ENCODE data around the gene SFTPD. TPM values are rescaled to one million over a fixed set of nuclear protein-coding genes. Genes with fewer than 3 reads are reported as not detected.
"Not testable (repeated sequence)": the region's sequence is repeated elsewhere in the genome, so short reads cannot be mapped to it uniquely, and the experiment has no call there.

Gene SFTPD
- total RNA-seq, 1 experiment from 2014 or later: not detected

DNA sequence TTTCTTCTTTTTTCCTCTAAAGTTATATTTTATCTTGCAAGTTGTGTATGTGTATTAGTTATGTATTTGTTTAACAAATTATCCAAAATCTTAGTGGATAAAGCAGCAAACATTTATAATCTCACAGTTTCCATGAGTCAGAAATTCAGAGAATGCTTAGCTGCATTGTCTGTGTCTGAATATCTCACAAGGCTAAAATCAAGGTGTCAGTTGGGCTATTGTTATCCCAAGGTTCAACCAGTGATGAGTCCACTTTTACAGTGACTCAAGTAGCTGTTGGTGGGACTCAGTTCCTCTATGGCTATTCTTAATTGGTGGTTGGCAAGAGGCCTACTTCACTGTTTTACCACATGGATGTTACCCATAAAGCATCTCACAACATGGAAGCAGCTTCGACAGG is 47.3 kb downstream of the SFTPD start:
- DNase-seq (ENCODE audit: low read depth, low spot score); in situ Hi-C loops (cut with HindIII; ENCODE audit: low pct_unique_long_range_greater_than_20kb, low sequenced_read_pairs): not testable (repeated sequence)

DNA sequence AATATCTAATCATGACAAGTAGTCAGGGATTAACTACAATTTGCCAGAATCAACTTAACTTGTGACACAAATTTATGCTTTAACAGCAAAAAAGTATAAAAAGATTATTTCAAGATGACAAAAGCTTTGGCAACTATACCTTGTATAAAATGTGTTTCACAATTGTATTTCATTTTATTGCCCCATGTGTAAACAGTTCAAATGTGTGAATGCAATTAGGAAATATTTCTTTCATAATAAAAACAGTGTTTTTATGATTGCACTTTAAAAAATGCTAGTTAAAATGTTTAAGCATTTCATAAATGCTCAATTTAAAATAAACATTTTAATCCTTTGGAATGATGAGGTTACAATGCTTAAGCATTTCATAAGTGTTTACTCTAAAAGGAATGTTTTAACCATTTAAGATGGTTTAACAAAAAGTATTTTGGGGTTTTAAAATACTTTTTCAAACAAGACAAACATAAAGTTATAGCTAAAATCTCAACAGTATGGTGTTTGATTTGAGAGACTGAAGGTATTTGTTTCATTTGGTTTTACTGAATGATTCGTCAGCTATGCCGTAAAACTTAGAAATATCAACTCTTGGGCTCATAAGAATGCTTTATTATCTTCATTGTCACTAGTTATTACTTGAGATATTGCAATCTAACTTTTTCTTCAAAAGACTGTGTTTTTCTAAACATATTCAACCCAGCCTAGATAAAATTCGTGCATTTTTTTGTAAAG is 50.1 kb downstream of the SFTPD start:
- in situ Hi-C loops (cut with HindIII; ENCODE audit: low pct_unique_long_range_greater_than_20kb, low sequenced_read_pairs): no loop called here
- DNase-seq (ENCODE audit: low read depth, low spot score): no peak

- DNase-seq (ENCODE audit: low read depth, low spot score); in situ Hi-C loops (cut with HindIII; ENCODE audit: low pct_unique_long_range_greater_than_20kb, low sequenced_read_pairs): not testable (repeated sequence)
Observed at GRCh38 chr10:79892896-79893295, 56.0 kb downstream of the SFTPD start.

- no peak for DNase-seq (ENCODE audit: low read depth, low spot score)
- in situ Hi-C loops (cut with HindIII; ENCODE audit: low pct_unique_long_range_greater_than_20kb, low sequenced_read_pairs): no loop called here
Observed at GRCh38 chr10:79890469-79890868, 58.4 kb downstream of the SFTPD start.

DNA sequence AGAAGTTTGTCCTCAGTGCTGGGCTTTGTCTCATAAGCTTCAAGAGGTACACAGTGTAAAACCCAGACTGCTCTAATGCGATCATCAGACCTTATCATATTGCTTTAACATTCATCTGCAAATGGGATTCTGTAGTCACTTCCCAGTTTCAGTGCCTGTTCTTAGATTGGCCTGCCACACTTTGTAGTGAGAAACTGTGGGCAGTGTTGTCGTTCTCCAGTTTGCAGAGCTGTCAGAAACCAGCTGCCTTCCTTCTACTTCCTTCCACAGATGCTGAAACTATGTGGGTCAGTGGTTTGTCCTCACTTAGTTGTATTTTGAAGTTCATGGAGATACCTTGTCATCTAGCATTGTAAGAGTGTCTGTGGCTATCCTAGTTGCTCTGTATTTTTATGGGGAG is 59.9 kb downstream of the SFTPD start:
- in situ Hi-C loops (cut with HindIII; ENCODE audit: low pct_unique_long_range_greater_than_20kb, low sequenced_read_pairs); DNase-seq (ENCODE audit: low read depth, low spot score): not testable (repeated sequence)

Other genes starting within 250 kb of the SFTPD start
- 0.53 and 0.67 TPM in 2 replicates for gene NUTM2B, start 245.9 kb downstream of the SFTPD start, total RNA-seq (2014; rRNA removed; shearing (Covaris generic))
- 0.03 and 0.27 TPM in 2 replicates for gene NUTM2E, start 122.4 kb downstream of the SFTPD start, total RNA-seq (2014; rRNA removed; shearing (Covaris generic))
- gene TMEM254, start 129.6 kb upstream of the SFTPD start, total RNA-seq (2014; rRNA removed; shearing (Covaris generic)): 23.9 and 25.3 TPM in 2 replicates
- gene PLAC9, start 183.6 kb upstream of the SFTPD start, total RNA-seq (2014; rRNA removed; shearing (Covaris generic)): not detected in 2 replicates